Stimulated activated naive B cell treated with anti-CD40 and anti-IgM and Interleukin-4, amounts not matched to agents 10 μg/mL and 1 μg/mL and 100 μg/mL, for 72 hours (primary cell): ENCODE data around the gene ZNF782.
"Not testable (repeated sequence)": the region's sequence is repeated elsewhere in the genome, so short reads cannot be mapped to it uniquely, and the experiment has no call there.

Experiments
- ATAC-seq, 2 donors: fragments of 150-1000 bp; cut with Tn5 transposase; replicated peaks; 2 replicates each; pipeline ENCODE4 v1.10.0; 2021; ENCODE audit warnings: moderate library complexity in 1 of 2
- DNase-seq: peaks from one replicate; pipeline ENCODE4 v3.0.0; 2021
- H3K27ac Mint-ChIP-seq: one replicate; pipeline ENCODE4 v1.8.0; 2022; ENCODE audit warnings: mild to moderate bottlenecking, mixed read lengths
- H3K27me3 Mint-ChIP-seq, 2 donors: one replicate each; pipeline ENCODE4 v1.8.0; 2022; ENCODE audit warnings: mixed read lengths in 2 of 2
- H3K36me3 Mint-ChIP-seq, 2 donors: one replicate each; pipeline ENCODE4 v1.8.0; 2022; ENCODE audit warnings: mixed read lengths in 2 of 2, mild to moderate bottlenecking in 1 of 2
- H3K4me1 Mint-ChIP-seq, 2 donors: one replicate each; pipeline ENCODE4 v1.8.0; 2022; ENCODE audit warnings: mixed read lengths in 2 of 2, mild to moderate bottlenecking in 1 of 2
- H3K4me3 Mint-ChIP-seq, 2 donors: one replicate each; pipeline ENCODE4 v1.8.0; 2022; ENCODE audit warnings: mild to moderate bottlenecking in 2 of 2, mixed read lengths in 2 of 2, moderate library complexity in 1 of 2
- H3K9me3 Mint-ChIP-seq, 2 donors: one replicate each; pipeline ENCODE4 v1.8.0; 2022; ENCODE audit warnings: mixed read lengths in 2 of 2, mild to moderate bottlenecking in 1 of 2

ZNF782 gene

DNA sequence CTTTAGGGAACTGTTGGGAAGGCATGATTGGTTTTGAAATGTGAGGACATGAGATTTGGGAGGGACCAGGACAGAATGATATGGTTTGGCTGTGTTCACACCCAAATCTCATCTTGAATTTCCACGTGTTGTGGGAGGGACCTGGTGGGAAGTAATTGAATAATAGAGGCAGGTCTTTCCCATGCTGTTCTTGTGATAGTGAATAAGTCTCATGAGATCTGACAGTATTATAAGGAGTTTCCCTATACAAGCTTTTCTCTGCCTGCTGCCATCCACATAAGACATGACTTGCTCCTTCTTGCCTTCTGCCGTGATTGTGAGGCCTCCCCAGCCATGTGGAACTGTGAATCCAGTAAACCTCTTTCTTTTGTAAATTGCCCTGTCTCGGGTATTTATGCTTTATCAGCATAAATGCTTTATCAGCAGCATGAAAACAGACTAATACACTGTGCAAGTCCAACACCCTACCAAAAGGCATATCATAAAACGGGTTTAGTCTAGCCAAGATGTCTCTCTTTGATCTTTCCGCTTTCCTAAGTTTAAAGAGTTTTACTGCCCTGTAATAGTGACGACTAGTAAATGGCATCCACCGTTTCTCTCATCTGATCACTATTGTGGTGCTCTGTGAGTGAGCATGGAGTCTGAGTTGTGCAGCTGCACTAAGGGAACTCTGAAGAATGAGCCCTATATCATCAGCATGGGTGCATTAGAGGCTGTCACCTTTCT lies 12.9 kb upstream of the ZNF782 start:
- no peak overlapping the region for H3K27ac Mint-ChIP-seq
- peaks cover 7 to 9% of the 10 kb centered on the region in 2 donors for H3K9me3 Mint-ChIP-seq
- ATAC-seq (no peak), DNase-seq (no peak)
- H3K4me3 Mint-ChIP-seq = no peak overlapping the region
- peaks cover 0 to 5% of the 10 kb centered on the region in 2 donors for H3K27me3 Mint-ChIP-seq
- H3K4me1 Mint-ChIP-seq = no peaks in the 10 kb centered on the region
- peaks cover 6 to 12% of the 10 kb centered on the region in 2 donors for H3K36me3 Mint-ChIP-seq

DNA sequence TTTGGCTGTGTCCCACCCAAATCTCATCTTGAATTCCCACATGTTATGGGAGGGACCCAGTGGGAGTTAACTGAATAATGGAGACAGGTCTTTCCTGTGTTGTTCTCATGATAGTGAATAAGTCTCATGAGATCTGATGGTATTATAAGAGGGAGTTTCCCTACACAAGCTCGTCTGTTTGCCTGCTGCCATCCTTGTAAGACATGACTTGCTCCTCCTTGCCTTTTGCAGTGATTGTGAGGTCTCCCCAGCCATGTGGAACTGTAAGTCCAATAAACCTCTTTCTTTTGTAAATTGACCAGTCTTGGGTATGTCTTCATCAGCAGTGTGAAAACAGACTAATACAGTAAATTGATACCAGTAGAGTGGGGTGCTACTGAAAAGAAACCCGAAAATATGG lies 10.9 kb upstream of the ZNF782 start:
- H3K9me3 Mint-ChIP-seq, ATAC-seq, H3K4me1 Mint-ChIP-seq, H3K27me3 Mint-ChIP-seq, H3K4me3 Mint-ChIP-seq, DNase-seq: not testable (repeated sequence)
- peak overlapping the region; percentile 76 for H3K27ac Mint-ChIP-seq
- H3K36me3 Mint-ChIP-seq = peaks cover 6 to 12% of the 10 kb centered on the region in 2 donors

DNA sequence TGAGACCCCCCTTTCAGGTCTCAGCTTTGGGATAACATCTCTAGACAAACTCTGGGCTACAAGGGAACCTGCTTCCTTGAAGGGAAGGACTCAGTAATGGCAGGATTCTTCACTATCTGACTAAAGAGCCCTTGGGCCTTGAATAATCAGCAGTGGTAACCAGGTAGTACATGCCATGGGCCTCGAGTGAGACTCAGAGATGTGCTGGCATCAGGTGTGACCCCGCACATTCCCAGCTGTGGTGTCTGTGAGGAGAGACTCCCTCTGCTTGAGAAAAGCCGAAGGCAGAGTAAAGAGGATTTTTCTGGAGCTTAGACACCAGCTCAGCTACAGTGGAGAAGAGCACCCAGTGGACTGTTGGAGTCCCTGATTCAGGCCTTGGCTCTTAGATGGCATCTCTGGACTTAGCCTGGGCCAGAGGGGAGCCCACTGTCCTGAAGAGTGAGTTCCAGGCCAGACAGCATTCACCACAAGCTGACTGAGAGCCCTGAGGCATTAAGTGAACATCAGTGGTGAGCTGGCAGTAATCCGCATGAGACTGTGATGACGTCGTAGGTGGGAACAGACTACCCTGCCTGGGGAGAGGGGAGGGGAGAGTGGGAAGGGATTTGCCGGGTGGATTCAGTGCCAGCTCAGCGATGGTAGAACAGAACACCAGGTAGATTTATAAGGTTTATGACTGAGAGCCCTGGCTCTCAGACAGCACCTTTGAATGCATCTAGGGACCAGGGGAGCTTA lies 5.3 kb upstream of the ZNF782 start:
- no peak for DNase-seq
- peaks cover 0 to 5% of the 10 kb centered on the region in 2 donors for H3K27me3 Mint-ChIP-seq
- no peak overlapping the region for H3K4me3 Mint-ChIP-seq
- no peaks in the 10 kb centered on the region for H3K9me3 Mint-ChIP-seq
- peaks cover 0 to 8% of the 10 kb centered on the region in 2 donors for H3K36me3 Mint-ChIP-seq
- ATAC-seq = no peak
- peaks cover 4 to 13% of the 10 kb centered on the region in 2 donors for H3K4me1 Mint-ChIP-seq
- H3K27ac Mint-ChIP-seq = no peak overlapping the region

DNA sequence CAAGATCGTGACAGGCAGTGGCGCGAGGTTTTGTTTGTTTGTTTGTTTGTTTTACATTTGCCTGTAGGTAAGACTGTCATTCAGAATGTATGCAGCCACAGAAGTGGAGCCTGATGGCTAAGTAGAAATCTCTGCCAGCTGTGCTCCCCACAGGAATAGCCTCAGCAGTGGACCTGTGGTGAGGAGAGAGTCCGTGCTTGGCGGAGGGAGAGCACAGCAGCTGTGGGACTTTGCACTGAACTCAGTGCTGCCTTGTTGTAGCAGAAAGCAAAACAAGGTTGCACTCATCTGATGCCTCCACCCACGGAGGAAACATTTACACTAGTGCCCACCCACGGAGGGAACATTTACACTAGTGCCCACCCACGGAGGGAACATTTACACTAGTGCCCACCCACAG lies 4.4 kb upstream of the ZNF782 start:
- H3K9me3 Mint-ChIP-seq = no peaks in the 10 kb centered on the region
- DNase-seq (no peak), ATAC-seq (no peak)
- H3K27ac Mint-ChIP-seq = peak overlapping the region; percentile 39
- no peak overlapping the region for H3K4me3 Mint-ChIP-seq
- peaks cover 6 to 18% of the 10 kb centered on the region in 2 donors for H3K4me1 Mint-ChIP-seq
- H3K36me3 Mint-ChIP-seq = peaks cover 2 to 11% of the 10 kb centered on the region in 2 donors
- H3K27me3 Mint-ChIP-seq = peaks cover 0 to 5% of the 10 kb centered on the region in 2 donors

DNA sequence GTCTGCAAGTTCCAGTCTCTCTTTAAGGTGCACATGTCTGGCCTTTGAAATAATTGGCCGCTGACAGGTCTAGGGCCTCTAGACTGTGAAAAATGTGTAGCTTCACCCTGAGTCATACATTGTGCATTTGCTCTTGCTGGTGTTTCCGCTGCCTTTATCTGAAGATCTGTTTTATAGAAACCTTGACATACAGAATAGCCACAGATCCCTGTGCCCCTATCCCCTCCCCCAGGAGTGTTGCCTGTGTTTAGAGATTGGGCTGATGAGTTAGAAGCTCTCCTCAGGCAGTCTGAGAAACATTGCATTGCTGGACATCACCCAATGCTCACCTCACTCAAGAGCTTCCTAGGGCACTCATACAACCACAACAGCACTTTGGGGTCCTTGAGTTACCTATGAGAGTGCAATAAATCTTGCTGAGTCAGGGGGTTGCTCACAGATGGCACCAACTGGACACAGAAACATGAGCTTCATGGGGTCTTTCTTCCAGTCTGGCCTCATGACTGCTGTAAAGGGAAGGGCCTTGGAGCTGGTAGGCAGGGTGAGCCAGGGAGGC lies 3.8 kb upstream of the ZNF782 start:
- Mint-ChIP-seq H3K36me3 (peaks cover 2 to 11% of the 10 kb centered on the region in 2 donors), H3K9me3 (no peaks in the 10 kb centered on the region), H3K27me3 (peaks cover 0 to 5% of the 10 kb centered on the region in 2 donors), H3K27ac (peak overlapping the region; percentile 39), H3K4me1 (peaks cover 9 to 24% of the 10 kb centered on the region in 2 donors), H3K4me3 (no peak overlapping the region)
- no peak for ATAC-seq
- DNase-seq = no peak

DNA sequence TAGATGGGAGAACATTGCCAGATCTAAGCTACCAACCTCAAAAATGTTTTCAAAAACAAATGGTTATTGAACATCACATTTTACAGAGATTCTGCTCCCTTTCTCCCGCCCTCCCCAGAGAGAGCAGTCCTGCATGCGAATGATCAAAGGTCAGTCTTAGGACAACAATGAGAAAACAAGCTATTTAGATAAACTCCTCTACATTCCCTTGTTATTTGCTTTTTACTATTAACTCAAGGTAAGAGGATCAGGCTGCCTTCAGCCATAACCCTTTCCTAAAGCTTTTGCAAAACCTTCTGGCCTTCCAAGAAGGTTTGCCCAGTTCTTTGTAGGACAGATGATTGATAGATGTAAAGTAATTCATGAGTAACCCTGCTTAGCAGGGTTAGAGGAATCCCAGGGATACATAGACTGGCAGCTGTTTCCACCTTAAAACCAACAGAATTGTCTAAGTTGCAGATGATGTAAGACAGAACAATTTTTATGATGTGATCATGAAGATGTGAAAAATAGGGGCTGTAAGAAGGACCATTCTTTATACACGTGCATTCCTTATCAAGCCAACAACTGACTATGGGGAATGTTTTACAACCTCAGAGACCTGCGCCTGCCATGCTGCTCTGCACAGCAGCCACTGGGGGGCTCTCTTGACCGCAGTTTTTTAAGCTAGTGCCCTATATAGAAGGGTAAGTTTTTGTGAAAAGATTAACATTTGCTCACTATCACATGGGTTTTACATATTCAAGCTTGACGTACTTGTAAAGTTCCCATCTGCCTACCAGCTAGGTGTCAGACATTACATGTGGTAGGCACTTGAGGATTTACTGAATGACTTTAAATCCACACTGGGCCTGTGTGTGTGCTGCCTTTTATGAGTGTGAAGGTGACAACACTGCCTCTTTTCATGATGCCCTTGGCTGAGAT lies 2.3 kb upstream of the ZNF782 start:
- H3K4me3 Mint-ChIP-seq = no peak overlapping the region
- ATAC-seq (peak; percentile 77 to 80), DNase-seq (peak; percentile 32)
- H3K36me3 Mint-ChIP-seq = peaks cover 2 to 15% of the 10 kb centered on the region in 2 donors
- no peak overlapping the region for H3K27ac Mint-ChIP-seq
- H3K9me3 Mint-ChIP-seq = no peaks in the 10 kb centered on the region
- H3K27me3 Mint-ChIP-seq = peaks cover 0 to 5% of the 10 kb centered on the region in 2 donors
- peaks cover 20 to 38% of the 10 kb centered on the region in 2 donors for H3K4me1 Mint-ChIP-seq

DNA sequence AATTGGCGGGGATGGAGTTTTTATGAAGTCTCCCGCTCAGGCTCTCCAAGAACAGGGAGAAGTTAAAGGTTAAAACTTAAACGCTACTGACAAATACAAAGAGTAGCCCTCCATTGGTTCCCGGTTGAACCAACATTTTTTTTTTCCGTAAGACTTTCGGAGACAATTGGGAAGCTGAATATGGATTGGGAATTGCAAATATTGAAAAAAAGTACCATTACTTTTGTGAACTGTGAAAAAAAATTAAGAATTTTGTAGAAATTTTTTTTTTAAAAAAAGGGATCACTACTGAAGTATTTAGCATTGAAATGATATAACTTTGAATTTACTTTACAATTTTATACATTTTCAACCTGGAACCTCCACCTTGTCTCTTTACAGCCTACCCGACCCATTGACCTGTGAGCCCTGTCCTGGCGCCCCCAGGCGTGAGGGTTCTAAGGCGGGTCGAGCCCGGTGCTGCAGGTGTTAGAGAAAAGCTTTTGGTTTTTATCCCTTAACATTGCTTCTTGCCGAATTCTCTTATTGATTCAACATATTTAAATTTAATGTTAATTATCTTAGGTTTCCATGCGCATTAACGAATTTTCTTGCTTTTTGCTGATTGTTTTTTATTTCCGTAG lies 448 bp upstream of the ZNF782 start:
- DNase-seq (no peak), ATAC-seq (no peak)
- H3K27ac Mint-ChIP-seq = peak overlapping the region; percentile 99
- peaks cover 6 to 16% of the 10 kb centered on the region in 2 donors for H3K36me3 Mint-ChIP-seq
- no peaks in the 10 kb centered on the region for H3K9me3 Mint-ChIP-seq
- peaks cover 20 to 40% of the 10 kb centered on the region in 2 donors for H3K4me1 Mint-ChIP-seq
- peaks cover 0 to 5% of the 10 kb centered on the region in 2 donors for H3K27me3 Mint-ChIP-seq
- peak overlapping the region; percentile 100 for H3K4me3 Mint-ChIP-seq

DNA sequence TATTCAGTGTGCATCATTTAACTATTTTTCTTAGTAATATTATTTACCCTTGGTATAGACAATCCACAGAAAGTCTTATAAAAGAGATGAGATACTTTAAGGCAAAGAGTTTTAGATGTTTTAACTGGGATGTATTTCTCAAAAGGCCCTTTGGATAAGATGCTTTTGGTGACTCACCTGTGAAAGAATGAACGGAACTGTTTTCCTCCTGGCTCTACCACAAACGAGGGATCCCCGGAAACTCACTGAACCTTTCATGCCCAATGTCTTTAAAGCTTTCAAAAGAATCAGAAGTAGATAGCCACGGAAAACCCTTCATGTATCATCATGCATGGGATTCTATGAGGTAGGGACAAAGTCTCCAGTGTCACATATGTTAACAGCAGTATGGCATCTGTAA lies 1.6 kb downstream of the ZNF782 start:
- Mint-ChIP-seq H3K27me3 (peaks cover 0 to 5% of the 10 kb centered on the region in 2 donors), H3K4me1 (peaks cover 29 to 53% of the 10 kb centered on the region in 2 donors), H3K4me3 (peak overlapping the region in 1 of 2 donors; percentile 100), H3K27ac (no peak overlapping the region), H3K9me3 (peaks cover 0 to 3% of the 10 kb centered on the region in 2 donors), H3K36me3 (peaks cover 22 to 28% of the 10 kb centered on the region in 2 donors)
- ATAC-seq = no peak
- DNase-seq = no peak

DNA sequence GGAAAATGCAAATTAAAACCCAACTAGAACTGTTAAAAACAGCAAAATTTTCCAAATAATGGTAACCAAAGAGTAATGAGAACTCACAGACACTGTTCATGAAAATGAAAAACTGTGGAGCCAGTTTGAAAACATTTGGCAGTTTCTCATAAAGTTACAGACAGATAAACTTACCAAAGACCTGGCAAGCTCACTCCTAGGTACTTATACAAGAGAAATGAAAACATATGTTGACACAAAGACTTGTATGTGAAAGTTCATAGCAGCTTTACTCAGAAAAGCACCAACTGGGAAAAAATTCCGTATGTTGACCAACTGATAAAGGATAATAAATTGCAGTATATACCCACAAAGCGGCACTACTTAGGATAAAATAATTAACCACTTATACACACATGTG lies 10.3 kb downstream of the ZNF782 start:
- Mint-ChIP-seq H3K36me3 (peaks cover 55 to 80% of the 10 kb centered on the region in 2 donors), H3K9me3 (peaks cover 13% of the 10 kb centered on the region in 2 donors), H3K27ac (no peak overlapping the region), H3K27me3 (no peaks in the 10 kb centered on the region), H3K4me1 (peaks cover 14 to 29% of the 10 kb centered on the region in 2 donors), H3K4me3 (no peak overlapping the region)
- DNase-seq (no peak), ATAC-seq (no peak)

DNA sequence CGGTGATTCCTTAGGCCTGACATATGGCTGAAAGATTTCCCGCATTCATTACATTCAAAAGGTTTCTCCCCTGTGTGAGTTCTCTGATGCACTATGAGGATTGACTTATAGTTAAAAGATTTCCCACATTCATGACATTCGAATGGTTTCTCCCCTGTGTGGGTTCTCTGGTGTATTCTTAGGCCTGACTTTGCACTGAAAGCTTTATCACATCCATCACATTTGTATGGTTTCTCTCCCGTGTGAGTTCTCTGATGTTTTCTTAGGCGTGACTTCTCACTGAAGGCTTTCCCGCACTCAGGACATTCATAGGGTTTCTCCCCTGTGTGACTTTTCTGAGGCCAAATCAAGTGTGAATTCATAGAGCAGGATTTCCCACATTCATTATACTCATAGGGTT lies 35.8 kb downstream of the ZNF782 start:
- Mint-ChIP-seq H3K4me1 (no peaks in the 10 kb centered on the region), H3K9me3 (peaks cover 32 to 39% of the 10 kb centered on the region in 2 donors)

DNA sequence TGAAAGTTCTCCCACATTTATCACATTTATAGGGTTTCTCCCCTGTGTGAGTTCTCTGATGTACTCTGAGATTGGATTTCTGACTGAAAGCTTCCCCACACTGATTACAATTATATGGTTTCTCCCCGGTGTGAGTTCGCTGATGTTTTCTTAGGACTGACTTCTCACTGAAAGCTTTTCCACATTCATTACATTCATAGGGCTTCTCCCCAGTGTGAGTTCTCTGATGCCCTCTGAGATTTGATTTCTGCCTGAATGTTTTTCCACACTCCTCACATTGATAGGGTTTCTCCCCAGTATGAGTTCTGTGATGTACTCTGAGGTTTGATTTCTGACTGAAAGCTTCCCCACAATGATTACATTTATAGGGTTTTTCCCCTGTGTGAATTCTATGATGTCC lies 36.3 kb downstream of the ZNF782 start:
- Mint-ChIP-seq H3K27ac (no peak overlapping the region), H3K36me3 (peaks cover 64 to 77% of the 10 kb centered on the region in 2 donors), H3K9me3 (peaks cover 32 to 39% of the 10 kb centered on the region in 2 donors), H3K4me1 (no peaks in the 10 kb centered on the region), H3K27me3 (no peaks in the 10 kb centered on the region), H3K4me3 (no peak overlapping the region)
- DNase-seq (no peak), ATAC-seq (no peak)

More for the DNA sequence above, 35.8 kb downstream of the ZNF782 start:
- no peak for DNase-seq
- H3K27me3 Mint-ChIP-seq = no peaks in the 10 kb centered on the region
- no peak overlapping the region for H3K4me3 Mint-ChIP-seq
- ATAC-seq = no peak
- no peak overlapping the region for H3K27ac Mint-ChIP-seq
- H3K36me3 Mint-ChIP-seq = peaks cover 64 to 79% of the 10 kb centered on the region in 2 donors

DNA sequence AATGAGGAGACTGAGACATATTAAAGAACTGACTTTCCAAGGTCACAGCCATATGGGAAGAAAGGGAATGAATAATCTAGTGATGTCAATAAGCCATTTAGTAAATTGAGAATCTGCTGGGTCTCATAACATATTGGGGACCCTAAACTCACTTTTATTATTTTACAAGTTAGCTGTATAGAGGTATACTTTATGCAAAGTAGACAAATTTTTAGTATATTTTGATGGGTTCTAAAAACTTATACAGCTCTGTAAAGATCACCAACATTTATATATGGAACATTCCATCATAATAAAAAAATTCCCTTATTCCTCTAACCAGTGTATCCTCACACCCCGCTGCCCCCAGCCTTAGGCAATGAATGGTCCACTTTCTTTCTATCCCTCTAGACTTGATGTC lies 40.7 kb downstream of the ZNF782 start:
- Mint-ChIP-seq H3K27me3 (no peaks in the 10 kb centered on the region), H3K36me3 (peaks cover 33 to 46% of the 10 kb centered on the region in 2 donors), H3K4me3 (no peak overlapping the region), H3K4me1 (no peaks in the 10 kb centered on the region), H3K9me3 (peaks cover 42 to 46% of the 10 kb centered on the region in 2 donors), H3K27ac (no peak overlapping the region)
- DNase-seq (no peak), ATAC-seq (no peak)

DNA sequence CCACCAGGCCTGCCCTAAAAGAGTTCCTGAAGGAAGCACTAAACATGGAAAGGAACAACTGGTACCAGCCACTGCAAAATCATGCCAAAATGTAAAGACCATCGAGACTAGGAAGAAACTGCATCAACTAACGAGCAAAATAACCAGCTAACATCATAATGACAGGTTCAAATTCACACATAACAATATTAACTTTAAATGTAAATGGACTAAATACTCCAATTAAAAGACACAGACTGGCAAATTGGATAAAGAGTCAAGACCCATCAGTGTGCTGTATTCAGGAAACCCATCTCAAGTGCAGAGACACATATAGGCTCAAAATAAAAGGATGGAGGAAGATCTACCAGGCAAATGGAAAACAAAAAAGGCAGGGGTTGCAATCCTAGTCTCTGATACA lies 55.4 kb downstream of the ZNF782 start:
- H3K4me3 Mint-ChIP-seq, H3K27me3 Mint-ChIP-seq, DNase-seq, ATAC-seq, H3K27ac Mint-ChIP-seq, H3K4me1 Mint-ChIP-seq: not testable (repeated sequence)
- Mint-ChIP-seq H3K36me3 (peaks cover 65 to 72% of the 10 kb centered on the region in 2 donors), H3K9me3 (peaks cover 33 to 36% of the 10 kb centered on the region in 2 donors)
